ENCODE measurements around the gene SLC7A7. TPM values are rescaled to one million over a fixed set of nuclear protein-coding genes. Genes with fewer than 3 reads are reported as not detected.

Gene SLC7A7
- total and polyA plus RNA-seq, 2 of the 13 experiments (the other 11 are each of a cell fraction or from before 2014, with no cell fraction given), result 0.13 to 0.63 TPM

DNA sequence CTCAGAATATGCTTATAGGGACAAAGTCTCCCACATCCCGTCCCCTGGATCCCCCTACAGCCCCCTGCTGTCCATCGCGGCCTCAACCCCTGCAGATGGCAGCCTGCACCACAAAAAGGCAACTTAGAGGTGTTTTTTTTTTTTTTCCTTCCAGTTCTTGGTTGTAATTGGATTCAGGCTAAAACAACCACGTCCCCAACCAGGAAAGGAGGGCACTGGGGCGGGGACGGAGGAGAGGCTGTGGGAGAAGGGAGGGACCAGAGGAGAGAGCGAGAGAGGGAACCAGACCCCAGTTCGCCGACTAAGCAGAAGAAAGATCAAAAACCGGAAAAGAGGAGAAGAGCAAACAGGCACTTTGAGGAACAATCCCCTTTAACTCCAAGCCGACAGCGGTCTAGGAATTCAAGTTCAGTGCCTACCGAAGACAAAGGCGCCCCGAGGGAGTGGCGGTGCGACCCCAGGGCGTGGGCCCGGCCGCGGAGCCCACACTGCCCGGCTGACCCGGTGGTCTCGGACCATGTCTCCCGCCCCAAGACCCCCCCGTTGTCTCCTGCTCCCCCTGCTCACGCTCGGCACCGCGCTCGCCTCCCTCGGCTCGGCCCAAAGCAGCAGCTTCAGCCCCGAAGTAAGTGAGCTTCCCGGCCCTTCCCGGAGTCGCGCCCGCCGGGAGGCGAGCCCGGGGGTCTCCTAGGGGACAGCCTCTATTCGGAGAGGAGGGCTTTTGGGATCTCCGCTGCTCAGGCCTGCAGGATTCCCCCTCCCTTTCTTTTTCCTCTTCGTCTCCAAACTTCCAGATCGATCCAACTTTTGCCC, 21.3 kb upstream of the SLC7A7 start, which contains the start of gene MMP14 (continued):
- TF ChIP-seq, protein P1, sequence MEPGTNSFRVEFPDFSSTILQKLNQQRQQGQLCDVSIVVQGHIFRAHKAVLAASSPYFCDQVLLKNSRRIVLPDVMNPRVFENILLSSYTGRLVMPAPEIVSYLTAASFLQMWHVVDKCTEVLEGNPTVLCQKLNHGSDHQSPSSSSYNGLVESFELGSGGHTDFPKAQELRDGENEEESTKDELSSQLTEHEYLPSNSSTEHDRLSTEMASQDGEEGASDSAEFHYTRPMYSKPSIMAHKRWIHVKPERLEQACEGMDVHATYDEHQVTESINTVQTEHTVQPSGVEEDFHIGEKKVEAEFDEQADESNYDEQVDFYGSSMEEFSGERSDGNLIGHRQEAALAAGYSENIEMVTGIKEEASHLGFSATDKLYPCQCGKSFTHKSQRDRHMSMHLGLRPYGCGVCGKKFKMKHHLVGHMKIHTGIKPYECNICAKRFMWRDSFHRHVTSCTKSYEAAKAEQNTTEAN (CRISPR knock-in tag; conservative IDR thresholded peaks at IDR 0.05), result no peak
- no peak for TF ChIP-seq MED1 (CRISPR knock-in tag; IDR thresholded peaks at IDR 0.05)
- no peak for TF ChIP-seq SP4 (CRISPR knock-in tag; IDR thresholded peaks at IDR 0.05)
- TF ChIP-seq CREM (IDR thresholded peaks at IDR 0.05), result no peak
- no peak for TF ChIP-seq CREM (CRISPR knock-in tag; IDR thresholded peaks at IDR 0.05)
- TF ChIP-seq NFKB2 (CRISPR knock-in tag; IDR thresholded peaks at IDR 0.05; ENCODE audit: borderline replicate concordance), result no peak; the same call in 1 of the 2 replicates
- no peak for TF ChIP-seq KDM4B (CRISPR knock-in tag; IDR thresholded peaks at IDR 0.05)
- no peak for TF ChIP-seq ZKSCAN8 (CRISPR knock-in tag; IDR thresholded peaks at IDR 0.05; ENCODE audit: borderline replicate concordance)
- TF ChIP-seq ZBTB1 (CRISPR knock-in tag; IDR thresholded peaks at IDR 0.05; ENCODE audit: borderline replicate concordance), result no peak
- no peak for TF ChIP-seq FOXA3 (CRISPR knock-in tag; IDR thresholded peaks at IDR 0.05)
- TF ChIP-seq, protein P2, sequence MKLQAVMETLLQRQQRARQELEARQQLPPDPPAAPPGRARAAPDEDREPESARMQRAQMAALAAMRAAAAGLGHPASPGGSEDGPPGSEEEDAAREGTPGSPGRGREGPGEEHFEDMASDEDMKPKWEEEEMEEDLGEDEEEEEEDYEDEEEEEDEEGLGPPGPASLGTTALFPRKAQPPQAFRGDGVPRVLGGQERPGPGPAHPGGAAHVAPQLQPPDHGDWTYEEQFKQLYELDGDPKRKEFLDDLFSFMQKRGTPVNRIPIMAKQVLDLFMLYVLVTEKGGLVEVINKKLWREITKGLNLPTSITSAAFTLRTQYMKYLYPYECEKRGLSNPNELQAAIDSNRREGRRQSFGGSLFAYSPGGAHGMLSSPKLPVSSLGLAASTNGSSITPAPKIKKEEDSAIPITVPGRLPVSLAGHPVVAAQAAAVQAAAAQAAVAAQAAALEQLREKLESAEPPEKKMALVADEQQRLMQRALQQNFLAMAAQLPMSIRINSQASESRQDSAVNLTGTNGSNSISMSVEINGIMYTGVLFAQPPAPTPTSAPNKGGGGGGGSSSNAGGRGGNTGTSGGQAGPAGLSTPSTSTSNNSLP (IDR thresholded peaks at IDR 0.05; ENCODE audit: low read depth, low read length), result no peak
- TF ChIP-seq NR2F6 (IDR thresholded peaks at IDR 0.05), result no peak
- no peak for TF ChIP-seq NR2F6 (CRISPR knock-in tag; IDR thresholded peaks at IDR 0.05)
- peak; percentile 69; the same call in 1 of the 2 replicates for TF ChIP-seq PAF1 (CRISPR knock-in tag; IDR thresholded peaks at IDR 0.05)
- TF ChIP-seq, protein P3, sequence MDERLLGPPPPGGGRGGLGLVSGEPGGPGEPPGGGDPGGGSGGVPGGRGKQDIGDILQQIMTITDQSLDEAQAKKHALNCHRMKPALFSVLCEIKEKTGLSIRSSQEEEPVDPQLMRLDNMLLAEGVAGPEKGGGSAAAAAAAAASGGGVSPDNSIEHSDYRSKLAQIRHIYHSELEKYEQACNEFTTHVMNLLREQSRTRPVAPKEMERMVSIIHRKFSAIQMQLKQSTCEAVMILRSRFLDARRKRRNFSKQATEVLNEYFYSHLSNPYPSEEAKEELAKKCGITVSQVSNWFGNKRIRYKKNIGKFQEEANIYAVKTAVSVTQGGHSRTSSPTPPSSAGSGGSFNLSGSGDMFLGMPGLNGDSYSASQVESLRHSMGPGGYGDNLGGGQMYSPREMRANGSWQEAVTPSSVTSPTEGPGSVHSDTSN (CRISPR knock-in tag; IDR thresholded peaks at IDR 0.05), result no peak
- TF ChIP-seq, protein P4, sequence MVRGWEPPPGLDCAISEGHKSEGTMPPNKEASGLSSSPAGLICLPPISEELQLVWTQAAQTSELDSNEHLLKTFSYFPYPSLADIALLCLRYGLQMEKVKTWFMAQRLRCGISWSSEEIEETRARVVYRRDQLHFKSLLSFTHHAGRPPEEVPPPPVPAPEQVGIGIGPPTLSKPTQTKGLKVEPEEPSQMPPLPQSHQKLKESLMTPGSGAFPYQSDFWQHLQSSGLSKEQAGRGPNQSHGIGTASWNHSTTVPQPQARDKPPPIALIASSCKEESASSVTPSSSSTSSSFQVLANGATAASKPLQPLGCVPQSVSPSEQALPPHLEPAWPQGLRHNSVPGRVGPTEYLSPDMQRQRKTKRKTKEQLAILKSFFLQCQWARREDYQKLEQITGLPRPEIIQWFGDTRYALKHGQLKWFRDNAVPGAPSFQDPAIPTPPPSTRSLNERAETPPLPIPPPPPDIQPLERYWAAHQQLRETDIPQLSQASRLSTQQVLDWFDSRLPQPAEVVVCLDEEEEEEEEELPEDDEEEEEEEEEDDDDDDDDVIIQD (CRISPR knock-in tag; IDR thresholded peaks at IDR 0.05; ENCODE audit: low read depth), result no peak
- no peak for TF ChIP-seq MBNL3 (CRISPR knock-in tag; conservative IDR thresholded peaks at IDR 0.05)
- TF ChIP-seq, protein P5, sequence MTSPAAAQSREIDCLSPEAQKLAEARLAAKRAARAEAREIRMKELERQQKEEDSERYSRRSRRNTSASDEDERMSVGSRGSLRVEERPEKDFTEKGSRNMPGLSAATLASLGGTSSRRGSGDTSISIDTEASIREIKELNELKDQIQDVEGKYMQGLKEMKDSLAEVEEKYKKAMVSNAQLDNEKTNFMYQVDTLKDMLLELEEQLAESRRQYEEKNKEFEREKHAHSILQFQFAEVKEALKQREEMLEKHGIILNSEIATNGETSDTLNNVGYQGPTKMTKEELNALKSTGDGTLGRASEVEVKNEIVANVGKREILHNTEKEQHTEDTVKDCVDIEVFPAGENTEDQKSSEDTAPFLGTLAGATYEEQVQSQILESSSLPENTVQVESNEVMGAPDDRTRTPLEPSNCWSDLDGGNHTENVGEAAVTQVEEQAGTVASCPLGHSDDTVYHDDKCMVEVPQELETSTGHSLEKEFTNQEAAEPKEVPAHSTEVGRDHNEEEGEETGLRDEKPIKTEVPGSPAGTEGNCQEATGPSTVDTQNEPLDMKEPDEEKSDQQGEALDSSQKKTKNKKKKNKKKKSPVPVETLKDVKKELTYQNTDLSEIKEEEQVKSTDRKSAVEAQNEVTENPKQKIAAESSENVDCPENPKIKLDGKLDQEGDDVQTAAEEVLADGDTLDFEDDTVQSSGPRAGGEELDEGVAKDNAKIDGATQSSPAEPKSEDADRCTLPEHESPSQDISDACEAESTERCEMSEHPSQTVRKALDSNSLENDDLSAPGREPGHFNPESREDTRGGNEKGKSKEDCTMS (CRISPR knock-in tag; conservative IDR thresholded peaks at IDR 0.05), result no peak
- no peak for TF ChIP-seq TAF1 (CRISPR knock-in tag; IDR thresholded peaks at IDR 0.05)

Measured in HepG2 (cell line).